ENCODE data around the gene NOL7. TPM values are rescaled to one million over a fixed set of nuclear protein-coding genes. Genes with fewer than 3 reads are reported as not detected.

The NOL7 gene
- total and polyA plus RNA-seq, 9 of the 15 experiments (the other 6 are each of a cell fraction or from before 2014, with no cell fraction given), result 19.4 to 235 (median 157) TPM

DNA sequence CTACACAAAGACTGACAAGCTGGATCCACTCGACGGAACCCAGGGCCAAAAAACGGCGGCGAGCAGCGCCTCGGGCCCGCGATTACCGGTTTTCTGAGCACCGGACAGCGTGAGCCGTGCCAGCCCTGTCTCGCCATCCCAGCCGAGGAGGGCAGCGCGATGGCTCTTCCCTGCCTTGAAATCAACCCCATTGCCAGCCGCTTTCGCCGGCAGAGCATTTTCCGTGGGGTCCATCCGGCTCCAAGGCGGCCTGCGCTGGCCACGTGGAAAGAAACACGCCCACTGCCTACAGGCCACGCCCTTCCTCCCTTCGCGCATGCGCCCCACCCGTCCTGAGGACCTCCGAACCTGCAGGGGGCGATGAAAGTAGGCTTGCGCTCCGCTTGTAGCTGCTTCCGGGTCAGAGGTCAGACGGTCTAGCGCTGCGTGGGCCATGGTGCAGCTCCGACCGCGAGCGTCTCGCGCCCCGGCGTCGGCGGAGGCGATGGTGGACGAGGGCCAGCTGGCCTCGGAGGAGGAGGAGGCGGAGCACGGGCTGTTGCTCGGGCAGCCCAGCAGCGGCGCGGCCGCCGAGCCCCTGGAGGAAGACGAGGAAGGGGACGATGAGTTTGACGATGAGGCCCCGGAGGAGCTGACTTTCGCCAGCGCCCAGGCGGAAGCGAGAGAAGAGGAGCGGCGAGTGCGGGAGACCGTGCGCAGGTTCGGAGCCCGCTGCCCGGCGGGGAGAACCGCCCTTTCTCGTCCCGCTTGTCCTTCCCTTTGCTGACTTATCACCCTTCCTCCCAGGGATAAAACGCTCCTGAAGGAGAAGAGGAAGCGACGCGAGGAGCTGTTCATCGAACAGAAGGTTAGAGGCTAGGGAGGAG, at the start of gene NOL7 (continued):
- TF ChIP-seq CEBPG (CRISPR knock-in tag; IDR thresholded peaks at IDR 0.05) (no peak), CEBPG (tag; conservative IDR thresholded peaks at IDR 0.05 in 1 of 2, IDR thresholded peaks at IDR 0.05 in 1 of 2) (no peak), HMG20A (CRISPR knock-in tag; conservative IDR thresholded peaks at IDR 0.05) (no peak), ZNF586 (CRISPR knock-in tag; conservative IDR thresholded peaks at IDR 0.05) (no peak), KDM1A (IDR thresholded peaks at IDR 0.05) (no peak), MYBL2 (IDR thresholded peaks at IDR 0.05; ENCODE audit: low read depth) (no peak), MYBL2 (CRISPR knock-in tag; IDR thresholded peaks at IDR 0.05; ENCODE audit: borderline replicate concordance) (no peak), HEY1 (CRISPR knock-in tag; IDR thresholded peaks at IDR 0.05; ENCODE audit: borderline replicate concordance) (no peak; the same call in 1 of the 2 replicates), MCM5 (IDR thresholded peaks at IDR 0.05; ENCODE audit: low read depth) (no peak), KLF13 (tag; IDR thresholded peaks at IDR 0.05; ENCODE audit: borderline replicate concordance, low read depth) (peak; percentile 99), ZNF384 (IDR thresholded peaks at IDR 0.05; ENCODE audit: low read depth, low read length) (0 out of 2 replicates have a peak, but pooled peaks have one; percentile 43), HDAC2 (IDR thresholded peaks at IDR 0.05) (peak; percentile 95), POLR2AphosphoS2 (IDR thresholded peaks at IDR 0.05; ENCODE audit: low read length) (peak; percentile 96), DIDO1 (tag; IDR thresholded peaks at IDR 0.05; ENCODE audit: low read depth) (peak; percentile 97), ZNF561 (CRISPR knock-in tag; conservative IDR thresholded peaks at IDR 0.05) (no peak), ZNF780A (CRISPR knock-in tag; IDR thresholded peaks at IDR 0.05) (no peak), SMAD2 (IDR thresholded peaks at IDR 0.05; ENCODE audit: low read depth, low read length) (no peak), SMC3 (conservative IDR thresholded peaks at IDR 0.05; ENCODE audit: insufficient read depth, low read depth, low read length) (no peak; the same call in 1 of the 2 replicates), ATF7 (IDR thresholded peaks at IDR 0.05) (peak; percentile 91), FOXJ3 (CRISPR knock-in tag; IDR thresholded peaks at IDR 0.05) (no peak), KLF1 (tag; IDR thresholded peaks at IDR 0.05) (peak; percentile 87)
- TF ChIP-seq, protein P1, sequence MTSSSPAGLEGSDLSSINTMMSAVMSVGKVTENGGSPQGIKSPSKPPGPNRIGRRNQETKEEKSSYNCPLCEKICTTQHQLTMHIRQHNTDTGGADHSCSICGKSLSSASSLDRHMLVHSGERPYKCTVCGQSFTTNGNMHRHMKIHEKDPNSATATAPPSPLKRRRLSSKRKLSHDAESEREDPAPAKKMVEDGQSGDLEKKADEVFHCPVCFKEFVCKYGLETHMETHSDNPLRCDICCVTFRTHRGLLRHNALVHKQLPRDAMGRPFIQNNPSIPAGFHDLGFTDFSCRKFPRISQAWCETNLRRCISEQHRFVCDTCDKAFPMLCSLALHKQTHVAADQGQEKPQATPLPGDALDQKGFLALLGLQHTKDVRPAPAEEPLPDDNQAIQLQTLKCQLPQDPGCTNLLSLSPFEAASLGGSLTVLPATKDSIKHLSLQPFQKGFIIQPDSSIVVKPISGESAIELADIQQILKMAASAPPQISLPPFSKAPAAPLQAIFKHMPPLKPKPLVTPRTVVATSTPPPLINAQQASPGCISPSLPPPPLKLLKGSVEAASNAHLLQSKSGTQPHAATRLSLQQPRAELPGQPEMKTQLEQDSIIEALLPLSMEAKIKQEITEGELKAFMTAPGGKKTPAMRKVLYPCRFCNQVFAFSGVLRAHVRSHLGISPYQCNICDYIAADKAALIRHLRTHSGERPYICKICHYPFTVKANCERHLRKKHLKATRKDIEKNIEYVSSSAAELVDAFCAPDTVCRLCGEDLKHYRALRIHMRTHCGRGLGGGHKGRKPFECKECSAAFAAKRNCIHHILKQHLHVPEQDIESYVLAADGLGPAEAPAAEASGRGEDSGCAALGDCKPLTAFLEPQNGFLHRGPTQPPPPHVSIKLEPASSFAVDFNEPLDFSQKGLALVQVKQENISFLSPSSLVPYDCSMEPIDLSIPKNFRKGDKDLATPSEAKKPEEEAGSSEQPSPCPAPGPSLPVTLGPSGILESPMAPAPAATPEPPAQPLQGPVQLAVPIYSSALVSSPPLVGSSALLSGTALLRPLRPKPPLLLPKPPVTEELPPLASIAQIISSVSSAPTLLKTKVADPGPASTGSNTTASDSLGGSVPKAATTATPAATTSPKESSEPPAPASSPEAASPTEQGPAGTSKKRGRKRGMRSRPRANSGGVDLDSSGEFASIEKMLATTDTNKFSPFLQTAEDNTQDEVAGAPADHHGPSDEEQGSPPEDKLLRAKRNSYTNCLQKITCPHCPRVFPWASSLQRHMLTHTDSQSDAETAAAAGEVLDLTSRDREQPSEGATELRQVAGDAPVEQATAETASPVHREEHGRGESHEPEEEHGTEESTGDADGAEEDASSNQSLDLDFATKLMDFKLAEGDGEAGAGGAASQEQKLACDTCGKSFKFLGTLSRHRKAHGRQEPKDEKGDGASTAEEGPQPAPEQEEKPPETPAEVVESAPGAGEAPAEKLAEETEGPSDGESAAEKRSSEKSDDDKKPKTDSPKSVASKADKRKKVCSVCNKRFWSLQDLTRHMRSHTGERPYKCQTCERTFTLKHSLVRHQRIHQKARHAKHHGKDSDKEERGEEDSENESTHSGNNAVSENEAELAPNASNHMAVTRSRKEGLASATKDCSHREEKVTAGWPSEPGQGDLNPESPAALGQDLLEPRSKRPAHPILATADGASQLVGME (CRISPR knock-in tag; IDR thresholded peaks at IDR 0.05), result 0 out of 2 replicates have a peak, but pooled peaks have one; percentile 42
